OCI-M2 (cell line): Measurements from ENCODE around the gene KCNMA1.
"Not testable (repeated sequence)": the region's sequence is repeated elsewhere in the genome, so short reads cannot be mapped to it uniquely, and the experiment has no call there.

Experiments
- DNase-seq: peaks from one replicate; lab custom pipeline; 2025; ENCODE audit not compliant: unreplicated experiment; lab: John Stamatoyannopoulos, UW

The KCNMA1 gene

DNA sequence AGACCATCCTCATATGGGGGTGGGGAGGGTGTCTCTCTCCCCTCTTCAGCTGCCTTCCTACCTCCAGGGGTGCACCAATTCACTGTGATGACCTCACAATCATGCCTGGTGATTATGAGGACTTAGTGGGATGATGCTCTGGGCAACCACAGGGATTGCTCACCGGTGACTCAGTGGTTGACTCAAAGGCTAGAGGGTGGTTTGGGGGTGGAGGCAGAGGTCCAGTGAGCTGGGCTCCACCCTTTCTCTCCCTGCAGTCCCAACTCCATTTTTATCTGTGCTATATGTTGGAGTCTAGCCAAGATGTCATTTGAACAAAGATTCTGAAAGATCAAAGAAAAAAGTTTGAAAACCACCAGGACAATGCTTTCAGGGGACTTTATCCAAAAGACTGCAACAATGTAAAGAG is 286.9 kb downstream of the KCNMA1 start:
- DNase-seq, result no peak

DNA sequence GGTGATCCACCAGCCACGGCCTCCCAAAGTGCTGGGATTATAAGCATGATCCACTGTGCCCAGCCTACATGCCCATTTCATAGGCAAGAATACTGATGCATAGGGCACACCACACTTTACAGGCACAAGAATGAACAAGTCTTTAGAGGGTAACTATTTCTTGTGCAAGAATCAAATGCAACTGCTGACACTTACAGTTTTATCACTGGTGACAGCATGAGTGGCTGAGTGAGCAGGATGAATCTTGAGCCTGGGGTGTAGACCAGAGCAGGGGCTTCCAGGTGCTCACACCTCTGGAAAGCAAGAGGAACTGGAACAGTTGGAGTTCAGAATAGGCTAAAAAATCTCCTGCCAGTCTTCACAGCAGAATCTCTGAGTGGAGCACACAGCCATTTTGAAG is 287.5 kb downstream of the KCNMA1 start:
- no peak for DNase-seq

DNA sequence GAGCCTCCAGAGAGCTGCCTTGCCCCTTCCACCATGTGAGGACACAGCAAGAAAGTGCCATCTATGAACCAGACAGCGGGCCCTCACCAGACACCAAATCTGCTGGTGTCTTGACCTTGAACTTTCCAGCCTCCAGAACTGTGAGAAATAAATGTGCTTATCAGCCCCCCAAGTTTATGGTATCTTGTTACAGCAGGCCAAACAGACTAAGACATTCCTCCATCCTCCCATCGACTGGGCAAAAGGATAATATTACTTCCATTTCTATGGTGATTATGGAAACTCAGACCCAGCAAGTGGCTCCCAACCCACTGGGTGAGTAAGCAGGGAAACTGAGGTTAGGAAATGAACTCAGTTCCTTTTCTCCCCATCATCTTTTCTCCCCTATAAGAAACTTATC is 288.4 kb downstream of the KCNMA1 start:
- DNase-seq, result no peak

DNA sequence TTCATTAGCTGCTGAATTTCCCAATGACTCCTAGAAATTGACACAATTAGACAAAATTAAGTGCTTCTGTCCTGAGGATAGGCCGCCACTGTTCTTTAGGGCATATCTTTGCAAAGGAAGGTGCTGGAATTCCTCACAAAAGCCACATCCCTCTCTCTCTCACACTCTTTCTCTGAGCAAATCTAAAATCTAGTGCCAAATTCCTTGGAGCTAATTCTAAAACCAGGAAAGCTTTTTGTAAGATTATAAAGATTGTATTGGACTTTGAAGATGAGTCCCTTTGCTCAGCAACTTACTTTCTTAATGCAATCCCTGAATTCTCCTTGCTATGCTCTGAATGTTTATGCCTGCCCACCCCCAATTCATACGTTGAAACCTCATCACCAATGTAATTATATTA is 288.9 kb downstream of the KCNMA1 start:
- no peak for DNase-seq

DNA sequence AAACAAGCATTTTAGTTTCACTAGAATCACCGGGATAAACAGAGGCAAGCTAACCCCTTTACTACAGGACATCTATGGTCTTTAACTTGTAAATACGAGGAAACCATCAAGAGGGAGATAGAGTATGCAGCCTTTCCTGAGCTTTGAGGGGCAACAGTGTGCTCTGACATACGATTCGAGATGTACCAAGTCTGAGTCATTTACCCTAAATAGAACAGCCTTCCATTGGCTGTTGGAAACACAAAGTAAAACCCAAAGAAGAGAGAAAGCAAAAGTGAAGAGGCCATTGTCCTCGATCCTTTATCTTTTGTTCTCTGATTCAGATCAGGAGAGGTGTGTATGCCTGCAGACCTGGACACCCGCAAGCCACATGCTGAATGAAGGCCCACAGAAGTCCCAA is 289.5 kb downstream of the KCNMA1 start:
- DNase-seq, result no peak

DNA sequence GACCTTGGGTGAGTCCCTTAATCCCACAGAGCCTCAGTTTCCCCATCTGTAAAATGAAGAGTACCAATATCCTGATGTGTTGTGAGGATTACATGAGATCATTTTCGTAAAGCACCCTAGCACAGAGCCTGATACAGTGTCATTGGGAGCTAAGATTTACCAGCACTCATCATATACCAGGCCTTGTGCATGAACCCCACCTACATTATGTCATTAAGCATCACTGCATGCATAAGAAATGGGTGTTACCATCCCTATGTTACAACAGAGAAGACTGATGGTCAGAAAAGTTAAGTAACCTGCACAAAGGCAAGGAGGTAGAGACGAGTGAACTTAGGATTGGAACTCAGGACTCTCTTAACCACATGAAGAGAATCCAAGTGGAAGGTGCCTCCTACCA is 290.6 kb downstream of the KCNMA1 start:
- DNase-seq, result no peak

DNA sequence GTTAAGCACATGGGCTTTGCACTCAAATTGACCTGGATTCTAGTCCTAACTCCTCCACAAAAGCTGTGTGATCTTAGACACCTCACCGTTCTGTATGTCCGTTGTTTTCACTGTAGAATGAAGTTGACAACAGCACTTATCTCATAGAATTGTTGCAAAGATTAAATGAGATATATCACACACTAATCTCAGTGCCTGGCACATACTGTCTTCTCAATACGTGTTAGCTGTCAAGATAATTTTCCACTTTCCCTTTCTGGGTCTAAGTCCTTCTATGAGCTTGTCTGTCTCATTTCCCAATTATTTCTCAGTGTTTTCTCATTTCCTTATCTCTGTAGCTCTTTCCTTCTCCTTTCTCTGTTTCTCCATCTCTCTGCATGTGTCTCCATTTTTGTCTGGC is 296.6 kb downstream of the KCNMA1 start:
- DNase-seq, result no peak

DNA sequence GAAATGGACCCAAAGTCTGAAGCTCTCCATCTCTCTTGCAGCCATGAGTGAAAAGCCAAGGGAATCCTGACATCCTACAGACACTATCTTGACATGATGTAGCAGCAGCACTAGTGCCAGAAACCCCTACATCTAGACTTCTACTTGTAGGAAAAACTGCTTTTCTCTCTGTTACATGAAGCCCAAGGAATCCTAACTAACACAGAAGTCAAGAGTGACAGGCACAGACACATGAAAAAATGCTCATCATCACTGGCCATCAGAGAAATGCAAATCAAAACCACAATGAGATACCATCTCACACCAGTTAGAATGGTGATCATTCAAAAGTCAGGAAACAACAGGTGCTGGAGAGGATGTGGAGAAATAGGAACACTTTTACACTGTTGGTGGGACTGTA is 297.7 kb downstream of the KCNMA1 start:
- not testable (repeated sequence) for DNase-seq

DNA sequence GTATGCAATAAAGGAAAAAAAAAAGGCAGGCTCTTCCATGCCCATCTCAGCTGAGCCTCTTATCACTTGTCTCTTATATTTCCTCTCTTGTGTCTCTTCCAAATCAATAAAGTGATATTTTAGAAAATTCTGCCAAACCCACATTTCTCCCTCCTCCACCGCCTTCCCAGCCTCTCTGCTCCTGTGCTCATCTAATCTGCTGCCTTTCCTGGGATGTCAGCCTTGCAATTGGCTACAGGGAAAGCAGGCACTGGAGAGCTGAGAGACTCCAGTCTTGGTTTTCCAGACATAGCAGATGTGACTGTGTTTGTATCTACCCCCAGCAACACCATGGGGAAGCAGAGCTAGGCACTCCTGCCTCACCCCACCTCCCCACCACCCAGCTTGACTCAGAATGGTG is 298.4 kb downstream of the KCNMA1 start:
- no peak for DNase-seq

DNA sequence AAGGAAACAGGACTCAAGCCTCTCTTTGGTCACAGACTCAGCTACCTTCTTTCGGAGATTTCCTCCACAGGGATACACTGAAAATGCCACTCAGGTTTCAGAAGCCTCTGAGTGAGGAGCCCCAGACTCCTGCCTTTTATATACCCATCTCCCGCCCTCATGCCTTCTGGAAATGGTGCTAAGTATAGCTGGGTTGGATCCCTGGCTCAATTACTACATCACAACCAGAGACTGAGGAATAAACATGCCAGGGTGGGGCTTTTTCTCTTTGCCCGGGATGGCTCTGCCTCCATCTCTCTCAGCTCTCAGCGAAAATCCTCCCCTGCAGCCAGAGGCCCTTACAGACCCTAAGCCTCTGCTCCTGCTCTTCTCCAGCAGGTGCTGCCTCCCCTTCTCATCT is 299.5 kb downstream of the KCNMA1 start:
- no peak for DNase-seq

DNA sequence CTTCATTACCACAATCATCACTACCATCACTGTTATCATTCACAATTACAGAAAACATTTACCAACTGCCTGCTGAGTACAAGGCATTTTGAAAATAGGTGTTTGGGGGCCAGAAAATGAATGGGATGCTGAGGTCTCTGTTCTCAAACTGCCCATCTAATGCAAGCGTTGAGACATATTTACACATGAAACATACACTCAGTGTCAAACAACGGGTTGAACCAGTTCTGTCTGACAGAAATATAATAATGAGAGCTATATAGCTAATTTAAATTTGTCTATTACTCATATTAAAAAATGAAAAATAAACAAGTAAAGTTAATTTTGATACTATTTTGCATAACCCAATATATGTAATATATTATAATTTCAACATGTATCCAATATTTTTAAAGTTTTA is 303.1 kb downstream of the KCNMA1 start:
- no peak for DNase-seq

DNA sequence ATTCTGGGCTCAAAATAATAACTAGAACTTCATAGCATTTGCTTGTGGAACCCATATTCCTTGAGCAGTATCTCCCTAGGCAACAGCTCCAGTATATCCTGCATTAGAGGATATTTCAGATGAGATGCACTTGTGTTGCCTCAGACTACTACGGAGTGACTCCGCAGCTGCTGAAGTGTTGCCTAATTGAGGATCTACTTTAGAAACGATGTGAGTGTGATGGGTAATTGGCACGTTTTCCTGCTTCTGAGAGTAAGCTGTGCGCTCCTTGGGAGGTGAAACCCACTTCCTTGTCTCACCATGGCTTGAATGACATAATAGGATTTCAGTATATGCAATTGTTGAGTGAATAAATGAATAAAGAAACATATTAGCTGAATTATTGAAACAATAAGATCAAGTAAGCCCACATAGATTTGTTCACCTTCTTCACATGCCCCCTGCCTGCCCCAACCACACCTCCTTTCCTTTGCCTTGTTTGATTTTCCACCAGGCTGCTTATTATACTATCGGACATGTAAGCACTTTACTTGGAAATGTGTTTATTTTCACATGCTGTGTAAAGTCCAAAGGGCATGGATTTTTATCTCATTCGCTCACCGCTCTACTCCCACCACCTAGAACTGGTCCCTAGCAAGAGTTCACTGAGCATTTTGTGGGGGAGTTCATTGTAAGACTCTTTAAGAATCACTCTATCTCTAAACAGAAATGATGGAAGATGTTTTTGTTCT is 303.8 kb downstream of the KCNMA1 start:
- DNase-seq, result no peak

DNA sequence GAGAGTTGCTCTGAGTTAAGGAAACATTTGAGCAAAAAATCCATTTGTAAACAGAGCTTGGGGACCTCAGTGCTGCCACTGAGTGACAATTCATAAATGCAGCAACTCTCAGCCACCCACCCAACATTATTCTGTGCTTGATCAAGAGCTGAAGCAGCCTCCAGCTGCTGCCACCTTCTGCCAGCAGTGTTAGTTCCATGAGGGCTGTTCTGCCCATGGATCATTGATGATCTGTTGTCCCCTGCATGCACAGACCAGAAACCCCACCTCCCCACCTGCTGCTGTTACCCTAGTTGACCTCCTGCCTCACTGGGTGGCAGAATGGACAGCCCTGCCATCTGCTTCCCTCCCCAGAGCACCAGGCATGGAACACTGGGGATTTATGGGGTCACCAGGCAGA is 305.4 kb downstream of the KCNMA1 start:
- DNase-seq, result no peak

DNA sequence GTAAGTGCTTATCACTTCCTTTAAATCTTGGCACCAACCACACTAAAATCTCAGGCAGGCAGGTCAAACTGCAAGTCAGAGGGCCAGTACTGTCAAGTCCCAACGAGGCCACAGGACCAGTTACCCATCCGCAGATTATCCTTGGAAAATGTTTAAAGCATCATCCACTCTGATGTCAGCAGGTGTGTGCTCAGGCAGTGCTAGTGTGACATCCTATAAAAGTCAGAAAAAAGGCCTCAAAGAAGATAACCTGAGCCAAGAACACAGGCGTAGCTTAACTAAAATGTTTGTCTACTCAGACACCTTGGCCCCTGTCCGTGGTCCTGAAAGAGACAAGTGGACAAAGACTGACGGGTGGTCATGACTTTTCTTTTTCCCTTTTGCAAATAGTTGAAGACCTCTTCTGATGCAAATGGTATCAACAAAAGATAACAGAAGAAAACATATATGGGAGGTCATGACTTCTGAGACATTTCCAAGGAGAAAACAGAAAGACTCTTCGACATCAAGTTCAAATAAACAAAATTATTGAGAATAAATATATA is 309.3 kb downstream of the KCNMA1 start:
- DNase-seq, result no peak

DNA sequence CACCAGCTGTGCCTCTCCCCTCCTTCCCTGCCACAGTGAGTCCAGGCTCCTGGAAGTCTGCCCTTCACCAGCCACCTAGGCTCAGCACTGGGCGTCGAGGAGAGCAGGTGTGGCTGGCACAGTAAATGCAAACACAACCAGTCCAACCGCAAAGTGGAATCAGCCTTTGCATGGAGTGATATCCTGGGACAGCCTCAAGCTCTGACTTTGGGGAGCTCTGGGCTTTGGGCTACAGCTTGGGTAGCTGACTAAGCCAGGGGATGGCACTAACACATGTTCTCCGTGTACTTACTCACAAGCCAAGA is 312.4 kb downstream of the KCNMA1 start:
- DNase-seq, result no peak

DNA sequence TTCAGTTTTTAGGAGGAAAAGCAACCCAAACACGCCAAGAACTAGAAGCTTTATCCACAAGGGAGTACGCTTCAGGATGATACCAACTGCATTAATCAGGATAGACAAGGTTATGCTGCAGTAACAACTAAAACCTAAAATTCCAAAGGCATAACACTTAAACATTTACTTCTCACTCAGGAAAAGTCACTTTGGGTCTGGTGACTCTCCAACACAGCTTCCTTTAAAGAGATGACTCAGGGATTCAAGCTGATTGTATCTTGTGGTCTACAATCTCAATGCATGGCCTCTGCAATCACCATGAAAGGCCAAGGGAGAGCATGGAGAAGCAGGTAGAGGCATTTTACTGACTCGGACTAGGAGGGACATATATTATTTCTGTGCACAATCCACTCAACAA is 315.8 kb downstream of the KCNMA1 start:
- DNase-seq, result no peak

DNA sequence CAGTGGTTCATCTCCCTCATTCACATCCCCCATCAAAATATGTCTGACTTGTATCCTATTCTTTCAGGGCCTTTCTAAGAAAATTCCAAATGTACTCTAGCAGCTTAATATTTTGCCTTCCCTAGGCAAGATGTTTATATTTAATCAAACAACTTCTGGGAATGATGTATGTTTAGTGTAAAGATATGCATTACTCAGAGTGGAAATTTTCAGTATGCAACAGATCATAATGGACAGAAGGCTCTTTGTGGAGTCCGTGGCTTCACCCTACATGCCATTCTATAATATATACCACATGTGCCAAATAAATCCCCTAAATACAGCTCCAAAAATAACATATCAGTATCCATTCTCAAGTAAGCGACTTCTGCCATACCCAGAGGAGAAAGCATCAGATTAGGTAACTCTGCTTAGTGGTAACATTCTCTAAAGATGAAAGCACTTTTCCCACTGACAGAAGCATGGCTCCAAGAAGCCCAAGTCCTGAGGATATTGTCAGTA is 316.6 kb downstream of the KCNMA1 start:
- DNase-seq, result no peak

DNA sequence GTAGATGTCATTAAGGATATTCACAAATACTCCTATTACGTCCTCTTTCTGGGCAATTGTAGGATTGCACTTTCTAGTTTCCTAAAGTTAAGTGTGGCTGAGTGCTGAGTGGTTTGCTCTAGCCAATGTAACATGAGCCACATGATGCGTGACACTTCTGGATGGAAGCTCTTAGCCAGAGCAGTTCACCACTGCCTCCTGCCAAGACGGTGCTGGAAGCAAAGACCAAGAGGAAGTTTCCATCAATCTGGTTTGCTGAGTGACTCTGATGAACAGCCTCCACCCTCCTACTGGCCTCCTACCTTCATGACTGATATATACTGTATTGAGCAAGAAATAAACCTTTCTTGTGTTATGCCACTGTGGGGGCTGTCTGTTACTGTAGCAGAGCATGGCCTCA is 318.1 kb downstream of the KCNMA1 start:
- no peak for DNase-seq

DNA sequence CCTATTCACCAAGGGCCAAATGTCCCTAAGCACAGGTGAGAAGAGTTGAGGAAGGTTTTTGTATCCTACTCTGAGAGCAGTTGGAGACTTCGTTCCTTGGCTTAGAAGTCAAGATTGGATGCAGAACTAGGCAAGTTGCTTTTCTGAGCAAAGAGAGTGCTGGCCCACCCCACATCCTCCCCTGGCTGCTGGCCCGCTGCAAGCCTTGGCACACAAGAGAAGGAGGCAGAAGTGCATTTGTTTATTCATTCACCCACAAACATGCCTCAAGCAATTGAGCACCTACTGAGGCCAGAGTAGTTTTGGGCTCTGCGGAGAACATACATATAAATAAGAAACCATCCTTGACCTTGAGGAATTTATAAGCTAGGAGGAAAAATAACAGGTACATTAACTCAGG is 318.9 kb downstream of the KCNMA1 start:
- no peak for DNase-seq

DNA sequence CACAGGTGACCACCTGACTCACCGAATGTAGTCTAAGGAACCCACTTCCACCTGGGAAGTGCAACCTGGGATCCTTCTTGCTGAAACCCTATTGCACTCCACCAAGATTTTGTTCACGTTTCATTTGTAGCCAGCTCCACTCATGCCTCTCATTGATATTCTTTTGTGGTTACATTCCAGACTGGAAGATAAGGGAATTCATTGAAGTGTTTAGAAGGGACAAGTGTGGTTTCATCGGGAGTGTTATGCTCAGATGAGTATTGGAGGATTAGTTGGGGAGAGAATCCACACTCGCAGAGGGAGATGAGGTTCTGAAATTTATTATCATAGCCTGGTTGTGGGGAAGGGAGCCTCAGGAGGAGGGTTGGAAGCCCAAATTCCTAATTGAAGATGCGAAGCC is 320.4 kb downstream of the KCNMA1 start:
- DNase-seq, result no peak

DNA sequence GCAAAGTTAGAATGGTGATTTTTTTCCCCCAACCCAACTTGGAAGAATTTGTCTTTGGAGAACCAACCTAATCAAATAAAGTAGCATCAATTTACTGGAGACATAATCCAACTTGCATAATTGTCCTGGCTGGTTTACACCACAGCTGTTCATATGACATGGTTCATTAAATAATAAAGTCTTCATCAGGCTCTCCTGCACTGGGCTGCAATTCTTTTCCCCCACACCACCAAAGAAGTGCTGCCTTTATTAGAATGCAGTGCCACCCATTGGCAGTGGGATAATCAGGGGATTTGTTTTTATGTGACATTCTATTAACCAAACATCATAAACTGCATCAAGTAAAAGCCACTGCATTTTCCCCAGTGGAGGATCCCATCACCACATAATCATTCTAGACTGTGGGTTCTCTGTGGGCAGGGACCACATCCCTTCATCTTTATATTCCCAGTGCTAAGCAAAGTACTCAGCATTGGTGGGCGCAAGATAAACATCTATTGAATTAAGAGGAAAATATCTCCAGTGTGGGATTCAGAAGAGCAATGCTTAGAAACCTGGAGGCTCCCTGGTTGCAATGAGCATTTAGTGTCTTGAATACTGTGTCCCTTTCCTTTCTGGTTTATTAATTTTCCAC is 322.0 kb downstream of the KCNMA1 start:
- DNase-seq, result no peak

DNA sequence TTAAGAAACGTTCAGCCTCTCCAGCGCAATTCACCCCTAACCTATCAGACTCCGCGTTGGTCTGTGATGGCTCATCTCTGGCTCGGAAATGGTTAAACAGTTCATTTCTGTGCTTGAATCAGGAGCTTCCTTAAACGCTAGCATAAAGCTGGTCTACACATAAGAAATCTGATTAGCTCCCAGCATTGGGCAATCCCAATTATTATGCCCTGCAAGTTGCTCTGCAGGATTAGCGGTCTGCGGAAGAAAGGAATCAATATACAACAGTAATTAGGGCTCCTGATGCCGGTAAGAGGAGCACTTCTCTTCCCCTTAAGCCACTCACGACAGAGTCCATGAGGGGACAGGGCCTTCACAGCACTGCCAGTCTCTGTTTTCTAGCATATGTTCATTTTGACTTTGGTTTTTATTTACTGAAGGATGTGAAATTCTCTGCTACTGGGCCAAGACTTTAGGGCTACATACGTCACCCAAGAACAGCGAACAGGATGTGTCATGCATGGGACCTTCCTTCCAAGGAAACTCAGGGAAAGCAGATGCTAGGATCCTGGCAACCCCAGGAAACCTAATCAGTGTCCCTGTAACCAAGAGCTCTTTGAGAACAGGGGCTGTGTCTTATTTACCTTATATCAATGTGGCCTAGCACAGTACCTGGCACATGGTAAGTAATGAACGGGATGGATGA is 324.4 kb downstream of the KCNMA1 start:
- no peak for DNase-seq
